HEK293 (cell line): Measurements from ENCODE around the gene PKNOX2.

Experiments used
- CTCF ChIP-seq: fragments of 450-650 bp; formaldehyde crosslinking; IDR thresholded peaks from 2 replicates; pipeline ENCODE4 v1.5.1; 2016; ENCODE audit warnings: missing biosample characterization, missing genetic modification characterization
- ZFP69B ChIP-seq: fragments of 450-650 bp; formaldehyde crosslinking; IDR thresholded peaks from 2 replicates; pipeline ENCODE4 v1.5.1; 2016; ENCODE audit warnings: missing biosample characterization, missing genetic modification characterization
- ZNF121 ChIP-seq: fragments of 450-650 bp; formaldehyde crosslinking; IDR thresholded peaks from 2 replicates; pipeline ENCODE4 v1.5.1; 2016; ENCODE audit warnings: missing biosample characterization, missing genetic modification characterization
- ZNF138 ChIP-seq: fragments of 450-650 bp; formaldehyde crosslinking; IDR thresholded peaks from 2 replicates; pipeline ENCODE4 v1.5.1; 2016; ENCODE audit warnings: missing biosample characterization, missing genetic modification characterization, borderline replicate concordance
- ZNF169 ChIP-seq: fragments of 450-650 bp; formaldehyde crosslinking; IDR thresholded peaks from 2 replicates; pipeline ENCODE4 v1.5.1; 2016; ENCODE audit warnings: missing biosample characterization, missing genetic modification characterization
- ZNF561 ChIP-seq: fragments of 450-650 bp; IDR thresholded peaks from 2 replicates; pipeline ENCODE4 v1.5.1; 2018; ENCODE audit warnings: missing biosample characterization, missing genetic modification characterization, borderline replicate concordance

- no peak for TF ChIP-seq ZNF121 (tag by site-specific recombination)
- TF ChIP-seq CTCF (tag by site-specific recombination) = no peak
- no peak for TF ChIP-seq ZNF561 (tag by site-specific recombination)
- TF ChIP-seq ZFP69B (tag by site-specific recombination) = no peak
- no peak for TF ChIP-seq ZNF138 (tag by site-specific recombination)
- TF ChIP-seq ZNF169 (tag by site-specific recombination) = no peak
These were observed 47.4 kb downstream of the PKNOX2 start for GRCh38 chr11:125211948-125212340.
